ENCODE measurements around the gene B4GAT1. TPM values are rescaled to one million over a fixed set of nuclear protein-coding genes. Genes with fewer than 3 reads are reported as not detected.

Gene B4GAT1
- total and polyA plus RNA-seq, 9 of the 15 experiments (the other 6 are each of a cell fraction or from before 2014, with no cell fraction given) = 0.86 to 9.5 (median 3.8) TPM

- TF ChIP-seq ZFX (CRISPR knock-in tag; IDR thresholded peaks at IDR 0.05) = peak; percentile 42; the same call in 1 of the 2 replicates
- TF ChIP-seq NUFIP1 (IDR thresholded peaks at IDR 0.05; ENCODE audit: partially characterized antibody) = no peak
- no peak for TF ChIP-seq ZSCAN32 (CRISPR knock-in tag; IDR thresholded peaks at IDR 0.05)
- no peak for TF ChIP-seq ZNF436 (CRISPR knock-in tag; IDR thresholded peaks at IDR 0.05)
- TF ChIP-seq SMC3 (conservative IDR thresholded peaks at IDR 0.05; ENCODE audit: insufficient read depth, low read depth, low read length) = peak; percentile 93
- TF ChIP-seq HMG20B (CRISPR knock-in tag; IDR thresholded peaks at IDR 0.05) = no peak
- TF ChIP-seq POLR2AphosphoS5 (IDR thresholded peaks at IDR 0.05; ENCODE audit: control insufficient read depth, insufficient read depth, low read depth, low read length) = no peak
- no peak for TF ChIP-seq ZNF445 (CRISPR knock-in tag; IDR thresholded peaks at IDR 0.05; ENCODE audit: low read depth)
- TF ChIP-seq POLR2AphosphoS2 (IDR thresholded peaks at IDR 0.05; ENCODE audit: low read length) = no peak
- TF ChIP-seq EP400 (IDR thresholded peaks at IDR 0.05) = peak; percentile 90
- TF ChIP-seq, protein P1, sequence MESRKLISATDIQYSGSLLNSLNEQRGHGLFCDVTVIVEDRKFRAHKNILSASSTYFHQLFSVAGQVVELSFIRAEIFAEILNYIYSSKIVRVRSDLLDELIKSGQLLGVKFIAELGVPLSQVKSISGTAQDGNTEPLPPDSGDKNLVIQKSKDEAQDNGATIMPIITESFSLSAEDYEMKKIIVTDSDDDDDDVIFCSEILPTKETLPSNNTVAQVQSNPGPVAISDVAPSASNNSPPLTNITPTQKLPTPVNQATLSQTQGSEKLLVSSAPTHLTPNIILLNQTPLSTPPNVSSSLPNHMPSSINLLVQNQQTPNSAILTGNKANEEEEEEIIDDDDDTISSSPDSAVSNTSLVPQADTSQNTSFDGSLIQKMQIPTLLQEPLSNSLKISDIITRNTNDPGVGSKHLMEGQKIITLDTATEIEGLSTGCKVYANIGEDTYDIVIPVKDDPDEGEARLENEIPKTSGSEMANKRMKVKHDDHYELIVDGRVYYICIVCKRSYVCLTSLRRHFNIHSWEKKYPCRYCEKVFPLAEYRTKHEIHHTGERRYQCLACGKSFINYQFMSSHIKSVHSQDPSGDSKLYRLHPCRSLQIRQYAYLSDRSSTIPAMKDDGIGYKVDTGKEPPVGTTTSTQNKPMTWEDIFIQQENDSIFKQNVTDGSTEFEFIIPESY (CRISPR knock-in tag; IDR thresholded peaks at IDR 0.05) = no peak; the same call in 1 of the 2 replicates
- no peak for TF ChIP-seq ZNF584 (CRISPR knock-in tag; IDR thresholded peaks at IDR 0.05; ENCODE audit: low read depth)
- TF ChIP-seq HDAC8 (tag; IDR thresholded peaks at IDR 0.05) = no peak
- TF ChIP-seq ZNF778 (CRISPR knock-in tag; IDR thresholded peaks at IDR 0.05) = no peak
- TF ChIP-seq, protein P2, sequence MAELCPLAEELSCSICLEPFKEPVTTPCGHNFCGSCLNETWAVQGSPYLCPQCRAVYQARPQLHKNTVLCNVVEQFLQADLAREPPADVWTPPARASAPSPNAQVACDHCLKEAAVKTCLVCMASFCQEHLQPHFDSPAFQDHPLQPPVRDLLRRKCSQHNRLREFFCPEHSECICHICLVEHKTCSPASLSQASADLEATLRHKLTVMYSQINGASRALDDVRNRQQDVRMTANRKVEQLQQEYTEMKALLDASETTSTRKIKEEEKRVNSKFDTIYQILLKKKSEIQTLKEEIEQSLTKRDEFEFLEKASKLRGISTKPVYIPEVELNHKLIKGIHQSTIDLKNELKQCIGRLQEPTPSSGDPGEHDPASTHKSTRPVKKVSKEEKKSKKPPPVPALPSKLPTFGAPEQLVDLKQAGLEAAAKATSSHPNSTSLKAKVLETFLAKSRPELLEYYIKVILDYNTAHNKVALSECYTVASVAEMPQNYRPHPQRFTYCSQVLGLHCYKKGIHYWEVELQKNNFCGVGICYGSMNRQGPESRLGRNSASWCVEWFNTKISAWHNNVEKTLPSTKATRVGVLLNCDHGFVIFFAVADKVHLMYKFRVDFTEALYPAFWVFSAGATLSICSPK (IDR thresholded peaks at IDR 0.05; ENCODE audit: borderline replicate concordance) = no peak
- TF ChIP-seq NCOR1 (IDR thresholded peaks at IDR 0.05) = no peak
- TF ChIP-seq, protein P3, sequence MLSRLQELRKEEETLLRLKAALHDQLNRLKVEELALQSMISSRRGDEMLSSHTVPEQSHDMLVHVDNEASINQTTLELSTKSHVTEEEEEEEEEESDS (CRISPR knock-in tag; IDR thresholded peaks at IDR 0.05) = no peak
- TF ChIP-seq ZNF184 (CRISPR knock-in tag; IDR thresholded peaks at IDR 0.05) = no peak
- TF ChIP-seq SMAD2 (IDR thresholded peaks at IDR 0.05; ENCODE audit: low read depth, low read length) = no peak
- no peak for TF ChIP-seq CHD4 (IDR thresholded peaks at IDR 0.05; ENCODE audit: insufficient read depth, insufficient replicate concordance, low read depth, low read length, poor library complexity, severe bottlenecking)
- TF ChIP-seq ZNF140 (CRISPR knock-in tag; IDR thresholded peaks at IDR 0.05) = no peak
- TF ChIP-seq ZBTB34 (CRISPR knock-in tag; IDR thresholded peaks at IDR 0.05) = no peak
Observed at GRCh38 chr11:66328302-66329144, 18.9 kb downstream of the B4GAT1 start (continued).
